Neural cell (in vitro differentiated cells): ENCODE measurements around the gene PPIP5K1.
"Not testable (repeated sequence)": the region's sequence is repeated elsewhere in the genome, so short reads cannot be mapped to it uniquely, and the experiment has no call there.

Experiments used
- CTCF ChIP-seq: fragments of 450-650 bp; IDR thresholded peaks from 2 replicates; pipeline ENCODE4 v1.5.1; 2014; ENCODE audit warnings: antibody characterized with exemption, mild to moderate bottlenecking, moderate library complexity; ENCODE audit not compliant: poor library complexity, severe bottlenecking
- EP300 ChIP-seq: fragments of 450-650 bp; conservative IDR thresholded peaks from 2 replicates; pipeline ENCODE4 v1.6.1; 2014; ENCODE audit warnings: antibody characterized with exemption, mild to moderate bottlenecking, moderate library complexity; ENCODE audit not compliant: poor library complexity, severe bottlenecking
- EZH2 ChIP-seq: fragments of 200-600, 300-800 bp; shearing (Covaris generic), sonication (generic); IDR thresholded peaks from 2 replicates; pipeline ENCODE4 v1.6.1; 2014; ENCODE audit warnings: antibody characterized with exemption, low read length, borderline replicate concordance, mild to moderate bottlenecking; ENCODE audit not compliant: insufficient read depth, poor library complexity, severe bottlenecking
- POLR2AphosphoS5 ChIP-seq: IDR thresholded peaks from 2 replicates; pipeline ENCODE4 v1.6.1; 2012
- RAD21 ChIP-seq: fragments of 450-650 bp; conservative IDR thresholded peaks from 2 replicates; pipeline ENCODE4 v1.6.1; 2014; ENCODE audit warnings: antibody characterized with exemption, mild to moderate bottlenecking, moderate library complexity
- REST ChIP-seq: IDR thresholded peaks from 2 replicates; pipeline ENCODE4 v1.6.1; 2012; ENCODE audit warnings: borderline replicate concordance
- SMC3 ChIP-seq: fragments of 450-650 bp; conservative IDR thresholded peaks from 2 replicates; pipeline ENCODE4 v1.6.1; 2014; ENCODE audit warnings: antibody characterized with exemption, mild to moderate bottlenecking, moderate library complexity; ENCODE audit not compliant: poor library complexity
- TAF1 ChIP-seq: IDR thresholded peaks from 2 replicates; pipeline ENCODE4 v1.6.1; 2012; ENCODE audit warnings: low read depth

GRCh38 chr15:43600200-43600599, 10.2 kb upstream of the PPIP5K1 start:
- not testable (repeated sequence) for TF ChIP-seq REST, RAD21, CTCF, SMC3, POLR2AphosphoS5, EP300, EZH2, TAF1
